Spleen (tissue), 7 donors: ENCODE results near the gene PTPRG.

Experiments used
- CTCF ChIP-seq, 11 experiments: fragments of 200-600 bp in 7 of 11; fragments of 450-650 bp in 4 of 11; sonication (generic) in 4 of 11; IDR thresholded peaks in 8 of 11; conservative IDR thresholded peaks in 3 of 11; 1 replicate in 7 of 11; 2 replicates in 4 of 11; pipeline versions ENCODE4 v1.4.0 to v1.8.0; 2016 to 2021; ENCODE audit warnings: antibody characterized with exemption in 11 of 11, inconsistent platforms in 4 of 11, mild to moderate bottlenecking in 1 of 11
- POLR2A ChIP-seq, 3 donors: fragments of 450-650 bp; IDR thresholded peaks; one replicate each; pipeline ENCODE4 v1.5.1; 2017; ENCODE audit warnings: antibody characterized with exemption in 3 of 3, mild to moderate bottlenecking in 1 of 3
- donor health status: DM: no; HTN: no; CAD: no; lungs with moderate emphysema.
- donor health status: DM: no; HTN: no; CAD: no.
- donor health status: DM: no; HTN: no; CAD: no.

- TF ChIP-seq CTCF (IDR thresholded peaks at IDR 0.05 in 8 of 11, conservative IDR thresholded peaks at IDR 0.05 in 3 of 11) = no peak
- TF ChIP-seq POLR2A (IDR thresholded peaks at IDR 0.05) = no peak
These were observed 340.1 kb downstream of the PTPRG start for GRCh38 chr3:61901496-61901895.
